Kidney (tissue), 14 donors: ENCODE results near the gene WBP2. TPM values are rescaled to one million over a fixed set of nuclear protein-coding genes. Genes with fewer than 3 reads are reported as not detected.
A peak's percentile ranks its signal among the peaks of the same experiment; 100 is the strongest.
"Not testable (repeated sequence)": the region's sequence is repeated elsewhere in the genome, so short reads cannot be mapped to it uniquely, and the experiment has no call there.

Experiments used
- DNase-seq, 5 donors: peaks; one replicate each; pipeline ENCODE4 v3.0.0-alpha.2; 2013 to 2020
- FAIRE-seq: peaks from 2 replicates; lab custom pipeline; 2012; peaks lifted over from hg19 to GRCh38; lab: Jason Lieb, UNC
- H3K27ac ChIP-seq, 2 donors: one replicate each; pipeline ENCODE4 v1.7.0; 2013; ENCODE audit warnings: low read depth in 2 of 2, low read length in 2 of 2, inconsistent platforms in 1 of 2
- H3K27me3 ChIP-seq: one replicate; pipeline ENCODE4 v1.7.1; 2013; ENCODE audit warnings: low read length, inconsistent platforms; ENCODE audit not compliant: control insufficient read depth, insufficient read depth
- H3K36me3 ChIP-seq, 3 donors: one replicate each; pipeline versions ENCODE4 v1.7.0 to v1.7.1; 2013; ENCODE audit warnings: low read length in 3 of 3, control low read depth in 1 of 3, inconsistent platforms in 1 of 3; ENCODE audit not compliant: insufficient read depth in 3 of 3, control insufficient read depth in 2 of 3
- H3K4me1 ChIP-seq, 3 donors: one replicate each; pipeline versions ENCODE4 v1.7.0 to v1.7.1; 2013; ENCODE audit warnings: low read length in 3 of 3, inconsistent platforms in 1 of 3, low read depth in 1 of 3; ENCODE audit not compliant: control insufficient read depth in 2 of 3, insufficient read depth in 2 of 3
- H3K4me3 ChIP-seq, 3 donors: one replicate each; pipeline versions ENCODE4 v1.7.0 to v1.8.1; 2013; ENCODE audit warnings: low read length in 3 of 3, control low read depth in 1 of 3, inconsistent platforms in 1 of 3
- H3K9ac ChIP-seq, 3 donors: one replicate each; pipeline versions ENCODE4 v1.7.0 to v1.7.1; 2013; ENCODE audit warnings: low read length in 3 of 3, control low read depth in 1 of 3, inconsistent platforms in 1 of 3
- H3K9me3 ChIP-seq, 3 donors: one replicate each; pipeline versions ENCODE4 v1.7.0 to v1.7.1; 2013; ENCODE audit warnings: low read length in 3 of 3, control low read depth in 1 of 3, inconsistent platforms in 1 of 3; ENCODE audit not compliant: control insufficient read depth in 2 of 3, insufficient read depth in 1 of 3
- CTCF ChIP-seq: IDR thresholded peaks from 3 replicates; pipeline ENCODE4 v1.5.1; 2012; ENCODE audit warnings: mild to moderate bottlenecking, moderate library complexity, borderline replicate concordance; ENCODE audit not compliant: insufficient read depth; ENCODE audit errors: extremely low read depth
- intact Hi-C: fragments of 100-400 bp; cut with DNase I; formaldehyde crosslinking; loops from one replicate; pipeline ENCODE4 v1.11.1; 2022
- polyA plus RNA-seq: library from polyadenylated mRNA; stranded (reverse); fragments of 350-450 nt; fragmentation: Illumina TruSeq; extraction: RNeasy Lipid Tissue Mini Kit (QIAGEN cat#74804); gene quantifications from one replicate; pipeline ENCODE4 v1.2.3, GENCODE V29; 2014; ENCODE audit warnings: low read depth, low replicate concordance; ENCODE audit not compliant: insufficient read depth
- total RNA-seq: library from RNA; stranded (reverse); fragmentation: NEBNext Ultra II Directional; extraction: Animal tissue kit (Norgen Biotek cat#: 25700); gene quantifications from one replicate; pipeline ENCODE4 v1.2.1, GENCODE V29; 2021
- donor health status: control.
- donor health status: control.
- donor health status: control.
- donor health status: control.
- donor health status: control.
- donor health status: DM: yes; HTN: yes; CAD: no.
- donor health status: Normal renal cell carcinoma (clear cell type).

Gene WBP2
- total and polyA plus RNA-seq, 2 donors from 2014 or later, result 135 to 151 TPM

- no peaks in the 10 kb centered on the region for H3K27me3 ChIP-seq
- no peak for FAIRE-seq
- no peaks in the 10 kb centered on the region for H3K9me3 ChIP-seq
- intact Hi-C loops, result no loop called here
- DNase-seq, result no peak
- peaks cover 3 to 15% (median 8%) of the 10 kb centered on the region in 3 donors for H3K36me3 ChIP-seq
- H3K9ac ChIP-seq, result peak overlapping the region; percentile 51 to 91 (median 81)
- TF ChIP-seq CTCF, result no peak
- peak overlapping the region; percentile 99 for H3K27ac ChIP-seq
- H3K4me1 ChIP-seq, result peaks cover 0 to 14% (median 12%) of the 10 kb centered on the region in 3 donors
- H3K4me3 ChIP-seq, result peak overlapping the region; percentile 70 to 80 (median 80)
Measured at GRCh38 chr17:75854881-75855309, 240 bp downstream of the WBP2 start.

DNA sequence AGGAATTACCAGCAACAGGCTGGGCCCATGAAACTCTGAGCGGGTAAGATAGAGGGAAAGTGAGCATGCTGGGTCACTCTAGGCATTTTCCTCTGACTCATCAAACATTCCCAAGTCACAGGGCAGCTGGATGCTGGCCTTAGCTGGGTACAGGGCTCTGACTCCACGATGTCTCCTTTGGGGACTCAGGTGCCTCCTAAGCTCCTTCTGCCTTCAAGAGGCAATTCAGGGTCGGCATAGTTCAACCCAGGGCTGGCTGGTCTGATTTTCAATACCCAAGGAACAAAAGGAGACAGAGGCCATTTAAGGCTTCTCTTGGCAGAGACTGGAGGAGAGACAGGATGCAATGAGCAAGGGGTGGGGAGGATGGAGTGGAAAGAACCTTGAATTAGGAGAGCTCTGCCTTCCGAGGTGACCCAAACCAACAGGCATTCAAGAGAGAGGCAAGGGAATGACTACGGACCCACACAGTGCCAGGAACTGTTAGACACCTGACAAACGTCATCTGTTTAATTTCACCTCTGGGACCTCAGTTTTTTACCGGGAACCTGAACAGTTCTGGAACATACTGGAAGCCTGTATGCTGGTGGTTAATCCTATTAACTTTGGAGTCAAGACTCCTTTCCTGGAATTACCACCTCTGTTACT is 910 bp downstream of the WBP2 start:
- intact Hi-C loops, result no loop called here
- peak overlapping the region; percentile 99 for H3K27ac ChIP-seq
- peaks cover 0 to 19% (median 12%) of the 10 kb centered on the region in 3 donors for H3K4me1 ChIP-seq
- no peak for FAIRE-seq
- no peaks in the 10 kb centered on the region for H3K27me3 ChIP-seq
- H3K4me3 ChIP-seq, result peak overlapping the region; percentile 70 to 80 (median 80)
- no peak for TF ChIP-seq CTCF
- peak in 1 of 5 donors; percentile 40 for DNase-seq
- peak overlapping the region; percentile 51 to 91 (median 81) for H3K9ac ChIP-seq
- H3K36me3 ChIP-seq, result peaks cover 3 to 22% (median 14%) of the 10 kb centered on the region in 3 donors
- no peaks in the 10 kb centered on the region for H3K9me3 ChIP-seq

GRCh38 chr17:75853433-75853832 is 1.7 kb downstream of the WBP2 start:
- intact Hi-C loops, result no loop called here
- no peak for DNase-seq
- H3K9ac ChIP-seq, result peak overlapping the region in 1 of 3 donors; percentile 13
- FAIRE-seq, result no peak
- peaks cover 3 to 29% (median 18%) of the 10 kb centered on the region in 3 donors for H3K36me3 ChIP-seq
- no peaks in the 10 kb centered on the region for H3K27me3 ChIP-seq
- no peaks in the 10 kb centered on the region for H3K9me3 ChIP-seq
- H3K4me1 ChIP-seq, result peaks cover 0 to 24% (median 16%) of the 10 kb centered on the region in 3 donors
- TF ChIP-seq CTCF, result no peak
- H3K27ac ChIP-seq, result no peak overlapping the region
- H3K4me3 ChIP-seq, result no peak overlapping the region

DNA sequence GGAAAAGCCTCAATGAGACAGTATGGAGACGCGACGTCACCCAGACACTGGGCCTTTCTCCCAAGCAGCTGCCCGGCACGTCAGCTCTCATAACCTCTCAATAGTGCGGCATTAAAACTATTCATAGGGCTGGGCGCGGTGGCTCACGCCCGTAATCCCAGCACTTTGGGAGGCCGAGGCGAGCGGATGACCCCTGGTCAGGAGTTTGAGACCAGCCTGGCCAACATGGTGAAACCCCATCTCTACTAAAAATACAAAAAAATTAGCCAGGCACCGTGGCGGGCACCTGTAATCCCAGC is 3.5 kb downstream of the WBP2 start:
- intact Hi-C loops, H3K9me3 ChIP-seq, H3K27me3 ChIP-seq, H3K27ac ChIP-seq, FAIRE-seq, H3K9ac ChIP-seq, H3K4me3 ChIP-seq, DNase-seq: not testable (repeated sequence)
- Histone ChIP-seq H3K36me3 (peaks cover 6 to 47% (median 34%) of the 10 kb centered on the region in 3 donors), H3K4me1 (peaks cover 0 to 35% (median 19%) of the 10 kb centered on the region in 3 donors)
